Measurements from ENCODE around the gene SENP7. TPM values are rescaled to one million over a fixed set of nuclear protein-coding genes. Genes with fewer than 3 reads are reported as not detected.

SENP7 gene
- total RNA-seq, 1 donor from 2014 or later, result 10.1 TPM

GRCh38 chr3:101278727-101279126 lies 234.3 kb downstream of the SENP7 start:
- no peak for DNase-seq (ENCODE audit: low spot score)

Other genes with a start within 250 kb of the SENP7 start
- 0.13 TPM for gene IMPG2, start 192.6 kb downstream of the SENP7 start, total RNA-seq
- gene TRMT10C, start 48.7 kb upstream of the SENP7 start, total RNA-seq, result 21.2 TPM
- gene PCNP, start 61.0 kb upstream of the SENP7 start, total RNA-seq, result 101 TPM
- gene ZBTB11, start 163.9 kb upstream of the SENP7 start, total RNA-seq, result 15.1 TPM
- gene RPL24, start 173.5 kb upstream of the SENP7 start, total RNA-seq, result 734 TPM
- gene CEP97, start 211.4 kb upstream of the SENP7 start, total RNA-seq, result 6.2 TPM